H1 (cell line): ENCODE measurements around the gene TRAF1. TPM values are rescaled to one million over a fixed set of nuclear protein-coding genes. Genes with fewer than 3 reads are reported as not detected.

Source experiments
- CTCF ChIA-PET: fragments of 300-600 bp; sonication (Branson Sonifier 250); formaldehyde crosslinking; loops from one replicate; lab custom pipeline; 2021; ENCODE audit not compliant: partially characterized antibody; lab: Charles Lee
- POLR2A ChIA-PET: fragments of 300-600 bp; sonication (Branson Sonifier 250); formaldehyde crosslinking; loops from one replicate; lab custom pipeline; 2021; ENCODE audit warnings: inconsistent platforms; ENCODE audit not compliant: partially characterized antibody; lab: Charles Lee
- DNase-seq, 2 experiments: peaks; one replicate each; pipeline versions ENCODE4 v3.0.0 to v3.0.0-alpha.2; 2010 to 2022; ENCODE audit warnings: low spot score in 2 of 2, low read depth in 1 of 2, mixed read lengths in 1 of 2
- FAIRE-seq: peaks from 2 replicates; lab custom pipeline; 2011; peaks lifted over from hg19 to GRCh38; lab: Jason Lieb, UNC
- H2AFZ ChIP-seq: 2 replicates; pipeline ENCODE4 v1.8.1; 2012; ENCODE audit warnings: low read length, inconsistent platforms
- H2AK5ac ChIP-seq: 2 replicates; pipeline ENCODE4 v1.6.1; 2013; ENCODE audit warnings: low read depth, low read length
- H2BK120ac ChIP-seq: replicated peaks from 2 replicates; pipeline ENCODE3; 2013; ENCODE audit warnings: low read depth, low read length, inconsistent platforms
- H2BK12ac ChIP-seq: 2 replicates; pipeline ENCODE4 v1.6.1; 2013; ENCODE audit warnings: low read depth, low read length
- H2BK15ac ChIP-seq: 2 replicates; pipeline ENCODE4 v1.6.1; 2013; ENCODE audit warnings: low read length
- H2BK20ac ChIP-seq: 2 replicates; pipeline ENCODE4 v1.6.1; 2013; ENCODE audit warnings: low read length
- H2BK5ac ChIP-seq: 2 replicates; pipeline ENCODE4 v1.6.1; 2013; ENCODE audit warnings: low read depth, low read length
- H3K14ac ChIP-seq: 2 replicates; pipeline ENCODE4 v1.6.1; 2013; ENCODE audit warnings: inconsistent platforms; ENCODE audit not compliant: insufficient read length
- H3K18ac ChIP-seq: 2 replicates; pipeline ENCODE4 v1.6.1; 2013; ENCODE audit warnings: low read length; ENCODE audit errors: extremely low read depth
- H3K23ac ChIP-seq: 2 replicates; pipeline ENCODE4 v1.6.1; 2013; ENCODE audit warnings: inconsistent platforms; ENCODE audit not compliant: insufficient read length
- H3K23me2 ChIP-seq: 2 replicates; pipeline ENCODE4 v1.6.1; 2013; ENCODE audit warnings: low read depth, low read length
- H3K27ac ChIP-seq: 2 replicates; pipeline ENCODE4 v1.6.1; 2011; ENCODE audit warnings: low read depth, low read length, inconsistent platforms
- H3K27me3 ChIP-seq, 4 experiments: replicated peaks in 1 of 4; 1 replicate in 1 of 4; 2 replicates in 3 of 4; pipeline versions ENCODE4 v1.6.1 to v1.8.1; 2011 to 2013; ENCODE audit warnings: low read length in 3 of 4, mild to moderate bottlenecking in 3 of 4, inconsistent platforms in 2 of 4, mixed read lengths in 2 of 4, moderate library complexity in 1 of 4; ENCODE audit not compliant: control insufficient read depth in 3 of 4, insufficient read depth in 3 of 4; ENCODE audit errors: extremely low read depth in 1 of 4
- H3K36me3 ChIP-seq, 4 experiments: 2 replicates each; pipeline versions ENCODE4 v1.6.1 to v1.8.1; 2011 to 2013; ENCODE audit warnings: mild to moderate bottlenecking in 4 of 4, low read length in 3 of 4, moderate library complexity in 2 of 4, control low read depth in 1 of 4, inconsistent platforms in 1 of 4; ENCODE audit not compliant: insufficient read depth in 4 of 4, control insufficient read depth in 2 of 4
- H3K4ac ChIP-seq: replicated peaks from 2 replicates; pipeline ENCODE3; 2013; ENCODE audit warnings: low read length, low read depth, mixed read lengths, inconsistent platforms; ENCODE audit not compliant: insufficient read length
- H3K4me1 ChIP-seq, 4 experiments: replicated peaks in 1 of 4; 1 replicate in 1 of 4; 2 replicates in 3 of 4; pipeline versions ENCODE4 v1.6.1 to v1.8.1; 2011 to 2013; ENCODE audit warnings: low read length in 3 of 4, inconsistent platforms in 2 of 4, mixed read lengths in 1 of 4; ENCODE audit not compliant: insufficient read depth in 4 of 4, control insufficient read depth in 3 of 4
- H3K4me2 ChIP-seq, 2 experiments: 2 replicates each; pipeline versions ENCODE4 v1.6.1 to v1.8.1; 2011 to 2013; ENCODE audit warnings: low read depth in 2 of 2, low read length in 2 of 2, control low read depth in 1 of 2, inconsistent platforms in 1 of 2, mild to moderate bottlenecking in 1 of 2; ENCODE audit not compliant: insufficient read depth in 1 of 2
- H3K4me3 ChIP-seq, 4 experiments: fragments of 200-600, 300-600 bp in 1 of 4; sonication (generic), shearing (Covaris generic), sonication (Bioruptor Twin) in 1 of 4; 2 replicates each; pipeline versions ENCODE4 v1.5.1 to v1.8.1; 2011 to 2016; ENCODE audit warnings: low read length in 4 of 4, low read depth in 3 of 4, control low read depth in 2 of 4, inconsistent platforms in 2 of 4, mild to moderate bottlenecking in 2 of 4, mixed read lengths in 1 of 4, moderate library complexity in 1 of 4; ENCODE audit not compliant: insufficient read depth in 2 of 4; ENCODE audit errors: extremely low read depth in 1 of 4
- H3K56ac ChIP-seq: replicated peaks from 2 replicates; pipeline ENCODE3; 2013; ENCODE audit warnings: low read depth, mild to moderate bottlenecking, mixed read lengths, low read length, inconsistent platforms; ENCODE audit not compliant: insufficient read length
- H3K79me1 ChIP-seq: 2 replicates; pipeline ENCODE4 v1.6.1; 2013; ENCODE audit warnings: low read depth, low read length, control low read depth
- H3K79me2 ChIP-seq, 2 experiments: 2 replicates each; pipeline versions ENCODE4 v1.6.1 to v1.8.1; 2012 to 2013; ENCODE audit warnings: low read length in 2 of 2, mild to moderate bottlenecking in 2 of 2, inconsistent platforms in 1 of 2; ENCODE audit not compliant: insufficient read depth in 2 of 2, control insufficient read depth in 1 of 2
- H3K9ac ChIP-seq, 4 experiments: replicated peaks in 1 of 4; 1 replicate in 1 of 4; 2 replicates in 3 of 4; pipeline versions ENCODE4 v1.6.1 to v1.8.1; 2011 to 2013; ENCODE audit warnings: low read depth in 3 of 4, low read length in 3 of 4, control low read depth in 2 of 4, mild to moderate bottlenecking in 2 of 4, moderate library complexity in 2 of 4, inconsistent platforms in 1 of 4; ENCODE audit errors: extremely low read depth in 1 of 4
- H3K9me3 ChIP-seq, 2 experiments: 2 replicates each; pipeline versions ENCODE4 v1.6.1 to v1.8.1; 2012 to 2013; ENCODE audit warnings: mild to moderate bottlenecking in 2 of 2, moderate library complexity in 2 of 2, control low read depth in 1 of 2, inconsistent platforms in 1 of 2, low read depth in 1 of 2, low read length in 1 of 2, mixed read lengths in 1 of 2; ENCODE audit not compliant: insufficient read depth in 2 of 2
- H4K20me1 ChIP-seq, 2 experiments: replicated peaks in 1 of 2; 2 replicates each; pipeline versions ENCODE3 to v1.8.1; 2011 to 2013; ENCODE audit warnings: inconsistent platforms in 2 of 2, low read length in 2 of 2, mild to moderate bottlenecking in 1 of 2; ENCODE audit not compliant: insufficient read depth in 2 of 2, control insufficient read depth in 1 of 2
- H4K5ac ChIP-seq: 2 replicates; pipeline ENCODE4 v1.6.1; 2013; ENCODE audit warnings: low read length, low read depth, mixed read lengths, inconsistent platforms; ENCODE audit not compliant: insufficient read length
- H4K8ac ChIP-seq: 2 replicates; pipeline ENCODE4 v1.8.0; 2013; ENCODE audit warnings: mild to moderate bottlenecking, moderate library complexity, low read length, inconsistent platforms; ENCODE audit not compliant: insufficient read depth; ENCODE audit errors: extremely low read depth
- H4K91ac ChIP-seq: replicated peaks from 2 replicates; pipeline ENCODE3; 2013; ENCODE audit warnings: low read length, mixed read lengths, inconsistent platforms; ENCODE audit not compliant: insufficient read length
- BCL11A ChIP-seq, 2 experiments: IDR thresholded peaks; one replicate each; pipeline ENCODE4 v1.6.1; 2011; ENCODE audit warnings: low read depth in 2 of 2, low read length in 2 of 2, mild to moderate bottlenecking in 2 of 2
- SRF ChIP-seq: IDR thresholded peaks from 2 replicates; pipeline ENCODE4 v1.6.1; 2011; ENCODE audit warnings: mild to moderate bottlenecking, low read depth, low read length, moderate library complexity
- YY1 ChIP-seq: IDR thresholded peaks from 2 replicates; pipeline ENCODE4 v1.6.1; 2011; ENCODE audit warnings: low read depth, mild to moderate bottlenecking, low read length
- WGBS, 2 experiments: shearing (Covaris generic) in 1 of 2; methylation state at CpG; one replicate each; pipeline versions ENCODE4 v1.1.6 to v1.1.7; 2013 to 2015; ENCODE audit warnings: low lambda C conversion rate in 2 of 2, mixed read lengths in 2 of 2, inconsistent platforms in 1 of 2, low coverage in 1 of 2, missing lambda C conversion rate in 1 of 2; ENCODE audit not compliant: insufficient replicate concordance in 2 of 2, insufficient coverage in 1 of 2, insufficient read length in 1 of 2; ENCODE audit errors: extremely low coverage in 1 of 2, missing lambda C conversion rate in 1 of 2; 5-methylcytosine and 5-hydroxymethylcytosine counted together
- polyA plus RNA-seq, 7 experiments: library from polyadenylated mRNA; depleted of rRNA in 3 of 7; stranded (reverse) in 5 of 7; unstranded in 2 of 7; fragments of >200 nt in 5 of 7; fragments of 200-250 nt in 2 of 7; gene quantifications; 1 replicate in 5 of 7; 2 replicates in 1 of 7; 4 replicates in 1 of 7; pipeline versions ENCODE4 v1.2.1 to v1.2.3, GENCODE V29; 2011 to 2013; ENCODE audit warnings: missing spikeins in 2 of 7, mixed read lengths in 2 of 7
- total RNA-seq: library from RNA; stranded (reverse); fragmentation: NEBNext Ultra II Directional; extraction: Animal tissue kit (Norgen Biotek cat#: 25700); gene quantifications from 2 replicates; pipeline ENCODE4 v1.2.1, GENCODE V29; 2021

TRAF1 gene
- total and polyA plus RNA-seq, 2 of the 8 experiments (the other 6 are each of a cell fraction or from before 2014, with no cell fraction given) = 1.6 to 3.2 TPM

- no peak overlapping the region for H3K56ac ChIP-seq
- H2BK15ac ChIP-seq = no peak overlapping the region
- H3K4me3 ChIP-seq = no peak overlapping the region
- no peaks in the 10 kb centered on the region for H3K79me2 ChIP-seq
- no peaks in the 10 kb centered on the region for H3K79me1 ChIP-seq
- no peak overlapping the region for H3K18ac ChIP-seq
- no peak overlapping the region for H3K4ac ChIP-seq
- no peak overlapping the region for H2BK120ac ChIP-seq
- no peak overlapping the region for H4K8ac ChIP-seq
- H3K9ac ChIP-seq = no peak overlapping the region
- H3K4me2 ChIP-seq = no peak overlapping the region
- H2AK5ac ChIP-seq = no peak overlapping the region
- H2AFZ ChIP-seq = no peak overlapping the region
- POLR2A ChIA-PET = no interaction called here
- no peak overlapping the region for H4K91ac ChIP-seq
- H3K4me1 ChIP-seq = no peaks in the 10 kb centered on the region; a peak in 2 of 7 replicates
- no peaks in the 10 kb centered on the region for H4K20me1 ChIP-seq
- TF ChIP-seq YY1 = no peak
- TF ChIP-seq SRF = no peak
- no peak for TF ChIP-seq BCL11A (IDR thresholded peaks at IDR 0.05; ENCODE audit: low read depth in 2 of 2, low read length in 2 of 2)
- no peak overlapping the region for H2BK20ac ChIP-seq
- CTCF ChIA-PET = interaction anchor here (0.9 to 1.6 kb wide), 3 partner anchors 17 to 201 kb away, joined by 3 to 4 read pairs (median 3); no protein-coding TSS in a partner anchor
- H3K9me3 ChIP-seq = no peaks in the 10 kb centered on the region
- H3K36me3 ChIP-seq = no peaks in the 10 kb centered on the region
- no peak overlapping the region for H4K5ac ChIP-seq
- H3K14ac ChIP-seq = no peak overlapping the region
- DNase-seq (no peak), FAIRE-seq (no peak)
- no peak overlapping the region for H2BK5ac ChIP-seq
- H3K27ac ChIP-seq = no peak overlapping the region
- H3K23ac ChIP-seq = no peak overlapping the region
- no peaks in the 10 kb centered on the region for H3K27me3 ChIP-seq
- H2BK12ac ChIP-seq = no peak overlapping the region
- WGBS, 2 experiments = 68% methylated on average over 3 of the region's 3 CpGs; no CpG with 5 or more reads in 1 of the 2 experiments
- no peaks in the 10 kb centered on the region for H3K23me2 ChIP-seq
Measured at GRCh38 chr9:120956862-120957261, 30.3 kb upstream of the TRAF1 start.
